GM18858 (cell line): ENCODE measurements around the gene CERKL.
A peak's percentile ranks its signal among the peaks of the same experiment; 100 is the strongest.
"Not testable (repeated sequence)": the region's sequence is repeated elsewhere in the genome, so short reads cannot be mapped to it uniquely, and the experiment has no call there.

Experiments used
- ATAC-seq: cut with Tn5 transposase; IDR thresholded peaks from one replicate; pipeline ENCODE4 v1.9.1; 2021; ENCODE audit not compliant: unreplicated experiment

The CERKL gene, protein sequence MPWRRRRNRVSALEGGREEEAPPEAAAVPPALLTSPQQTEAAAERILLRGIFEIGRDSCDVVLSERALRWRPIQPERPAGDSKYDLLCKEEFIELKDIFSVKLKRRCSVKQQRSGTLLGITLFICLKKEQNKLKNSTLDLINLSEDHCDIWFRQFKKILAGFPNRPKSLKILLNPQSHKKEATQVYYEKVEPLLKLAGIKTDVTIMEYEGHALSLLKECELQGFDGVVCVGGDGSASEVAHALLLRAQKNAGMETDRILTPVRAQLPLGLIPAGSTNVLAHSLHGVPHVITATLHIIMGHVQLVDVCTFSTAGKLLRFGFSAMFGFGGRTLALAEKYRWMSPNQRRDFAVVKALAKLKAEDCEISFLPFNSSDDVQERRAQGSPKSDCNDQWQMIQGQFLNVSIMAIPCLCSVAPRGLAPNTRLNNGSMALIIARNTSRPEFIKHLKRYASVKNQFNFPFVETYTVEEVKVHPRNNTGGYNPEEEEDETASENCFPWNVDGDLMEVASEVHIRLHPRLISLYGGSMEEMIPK

GRCh38 chr2:181656450-181657291 is at the start of gene CERKL:
TSS of gene CERKL (minus strand) at chr2:181657105. CDS start at chr2:181657006, 99 bp downstream.
- ATAC-seq, result peak; percentile 70

DNA sequence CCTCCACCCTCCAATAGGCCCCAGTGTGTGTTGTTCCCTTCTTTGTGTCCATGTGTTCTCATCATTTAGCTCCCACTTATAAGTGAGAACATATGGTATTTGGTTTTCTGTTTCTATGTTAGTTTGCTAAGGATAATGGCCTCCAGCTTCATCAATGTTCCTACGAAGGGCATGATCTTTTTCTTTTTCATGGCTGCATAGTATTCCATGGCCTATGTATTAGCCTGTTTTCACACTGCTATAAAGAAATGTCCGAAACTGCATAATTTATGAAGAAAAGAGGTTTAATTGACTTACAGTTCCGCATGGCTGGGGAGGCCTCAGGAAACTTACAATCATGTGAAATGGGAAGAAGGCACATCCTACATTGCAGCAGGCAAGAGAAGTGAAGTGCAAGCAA is 45.6 kb upstream of the CERKL start:
- not testable (repeated sequence) for ATAC-seq

DNA sequence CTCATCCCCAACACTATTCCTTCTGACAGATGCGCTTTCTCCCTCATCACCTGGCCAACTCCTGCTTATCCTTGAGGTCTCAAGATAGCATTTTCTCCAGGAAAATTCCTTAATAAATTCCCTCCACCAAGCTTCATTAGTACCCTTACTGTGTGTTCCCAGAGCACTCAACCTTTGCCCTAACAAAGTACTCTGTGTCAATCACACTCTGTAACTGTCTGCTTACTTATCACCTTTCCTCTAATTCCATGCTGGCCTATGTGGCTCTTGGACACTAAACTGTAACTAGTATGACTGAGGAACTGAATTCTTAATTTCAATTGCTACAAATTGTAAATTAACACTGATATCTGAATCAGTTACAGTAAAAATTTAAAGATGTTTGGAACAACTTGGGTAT is 41.3 kb upstream of the CERKL start:
- ATAC-seq, result no peak

- ATAC-seq, result no peak
Observed at GRCh38 chr2:181697571-181697970, 40.7 kb upstream of the CERKL start.

GRCh38 chr2:181697126-181697525 is 40.2 kb upstream of the CERKL start:
- ATAC-seq, result no peak

DNA sequence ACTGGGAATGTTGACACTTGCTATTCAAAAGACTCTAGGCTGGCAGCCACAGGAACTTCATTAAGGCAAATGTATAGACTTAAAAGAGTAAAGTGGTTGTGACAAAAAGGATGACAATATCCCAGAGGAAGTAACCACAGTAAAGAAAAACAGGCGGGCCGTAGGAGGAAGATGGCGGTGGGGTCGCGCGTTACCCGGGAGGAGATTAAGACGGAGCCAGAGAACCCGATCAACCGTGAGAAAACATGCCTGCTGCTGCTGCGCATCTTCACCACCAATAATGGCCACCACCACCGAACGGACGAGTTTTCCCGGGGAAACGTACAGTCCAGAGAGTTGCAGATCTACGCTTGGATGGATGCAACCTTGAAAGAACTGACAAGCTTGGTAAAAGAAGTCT is 37.4 kb upstream of the CERKL start:
- ATAC-seq, result no peak

DNA sequence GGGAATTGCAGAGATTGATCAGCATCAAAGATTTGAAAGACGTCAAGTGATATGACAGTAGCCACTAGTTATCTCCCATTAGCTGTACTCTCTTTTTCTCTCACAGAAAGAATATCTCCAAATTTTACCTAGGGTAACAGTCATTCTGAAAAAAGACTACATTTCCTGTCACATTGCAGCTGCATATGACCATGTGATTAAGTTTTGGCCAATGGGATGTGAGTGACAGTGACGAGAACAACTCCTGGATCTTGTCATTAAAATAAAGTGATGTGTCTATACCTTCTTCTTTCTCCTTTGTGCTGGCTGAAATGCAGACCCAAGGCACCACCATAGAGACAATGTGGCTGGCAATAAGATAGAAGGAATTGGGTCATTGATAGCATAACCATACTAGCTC is 34.0 kb upstream of the CERKL start:
- no peak for ATAC-seq

DNA sequence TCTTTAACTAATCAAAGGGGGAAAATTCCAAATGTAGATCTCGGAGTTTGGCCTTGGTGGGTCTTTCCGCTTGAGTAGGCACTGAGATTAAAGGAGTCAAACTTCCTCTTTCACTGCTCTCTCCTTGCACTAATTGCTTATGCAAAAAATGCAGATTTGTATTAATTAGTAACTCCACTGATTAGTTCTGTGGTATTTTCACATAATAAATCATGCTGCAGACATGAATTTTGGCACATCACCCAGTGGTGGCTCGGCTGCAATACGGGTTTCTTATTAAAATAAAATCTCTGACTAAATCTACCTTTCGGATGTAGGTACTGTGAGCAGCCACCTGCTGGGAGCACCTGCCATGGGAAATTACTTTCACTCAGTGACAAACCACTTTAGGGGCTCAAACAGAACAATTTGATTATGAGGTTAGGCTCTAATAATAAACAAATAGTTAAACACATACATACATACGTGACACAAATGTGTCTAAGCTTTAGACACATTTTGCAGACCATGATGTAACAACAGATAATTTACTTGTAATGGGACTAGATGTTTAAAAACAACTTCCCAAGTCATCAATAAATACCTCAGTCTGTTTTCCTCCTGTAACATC is 29.8 kb upstream of the CERKL start:
- no peak for ATAC-seq

DNA sequence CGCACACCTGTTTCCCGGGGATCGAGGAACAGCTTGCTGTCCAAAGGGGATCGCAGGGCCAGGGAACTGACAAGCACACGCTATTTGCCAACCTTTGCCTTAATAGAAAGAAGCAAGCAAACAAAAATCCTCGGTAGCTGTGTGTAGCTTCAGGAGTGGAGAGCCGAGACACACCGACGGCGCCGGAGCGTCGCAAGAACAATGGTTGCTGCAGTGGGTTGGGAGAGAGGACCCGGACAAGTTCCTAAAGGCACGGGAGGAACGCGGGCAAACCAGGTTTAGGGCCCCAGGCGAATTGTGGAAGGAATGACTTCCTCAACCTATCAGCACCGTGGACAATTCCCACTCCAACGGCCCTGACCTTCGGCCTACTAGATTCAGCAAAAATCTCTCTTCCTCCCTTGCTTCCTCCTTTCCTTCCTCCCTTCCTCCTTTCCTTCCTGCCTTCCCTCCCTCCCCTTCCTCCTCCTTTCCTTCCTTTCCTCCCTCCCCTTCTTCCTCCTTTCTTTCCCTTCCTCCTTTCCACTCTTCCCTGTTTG is 28.3 kb upstream of the CERKL start:
- no peak for ATAC-seq

DNA sequence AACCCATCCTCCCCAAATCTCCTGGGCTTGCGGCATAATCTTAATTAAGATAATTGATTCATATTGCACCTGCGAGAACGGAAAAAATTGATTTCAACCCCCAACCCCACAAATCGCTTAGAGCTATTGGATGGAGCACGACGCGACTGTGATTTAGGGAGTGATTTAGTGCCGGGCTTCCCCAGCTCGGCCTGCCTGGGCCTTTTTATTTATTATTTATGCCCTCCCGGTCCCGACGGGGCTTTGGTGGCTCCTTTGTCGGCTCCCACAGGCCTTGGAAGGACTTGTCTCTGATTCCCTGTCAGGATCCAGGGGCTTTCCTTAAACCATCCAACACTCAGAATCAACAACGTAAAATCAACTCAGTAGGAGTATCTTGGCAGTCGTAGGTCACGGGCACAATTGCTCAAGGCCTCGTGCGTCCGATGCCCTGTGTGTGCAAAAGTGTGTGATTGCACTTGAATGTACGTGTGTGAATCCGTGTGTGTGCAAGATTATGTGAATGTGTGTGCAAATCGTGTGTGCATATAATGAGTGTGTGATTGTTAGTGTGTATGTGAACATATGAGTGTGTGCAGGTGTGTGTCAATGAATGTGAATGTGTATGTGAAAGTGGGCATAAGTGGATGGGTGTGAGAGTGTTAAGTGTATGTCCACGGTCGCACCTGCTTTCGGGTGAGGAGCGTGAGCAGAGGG is 27.7 kb upstream of the CERKL start:
- no peak for ATAC-seq

DNA sequence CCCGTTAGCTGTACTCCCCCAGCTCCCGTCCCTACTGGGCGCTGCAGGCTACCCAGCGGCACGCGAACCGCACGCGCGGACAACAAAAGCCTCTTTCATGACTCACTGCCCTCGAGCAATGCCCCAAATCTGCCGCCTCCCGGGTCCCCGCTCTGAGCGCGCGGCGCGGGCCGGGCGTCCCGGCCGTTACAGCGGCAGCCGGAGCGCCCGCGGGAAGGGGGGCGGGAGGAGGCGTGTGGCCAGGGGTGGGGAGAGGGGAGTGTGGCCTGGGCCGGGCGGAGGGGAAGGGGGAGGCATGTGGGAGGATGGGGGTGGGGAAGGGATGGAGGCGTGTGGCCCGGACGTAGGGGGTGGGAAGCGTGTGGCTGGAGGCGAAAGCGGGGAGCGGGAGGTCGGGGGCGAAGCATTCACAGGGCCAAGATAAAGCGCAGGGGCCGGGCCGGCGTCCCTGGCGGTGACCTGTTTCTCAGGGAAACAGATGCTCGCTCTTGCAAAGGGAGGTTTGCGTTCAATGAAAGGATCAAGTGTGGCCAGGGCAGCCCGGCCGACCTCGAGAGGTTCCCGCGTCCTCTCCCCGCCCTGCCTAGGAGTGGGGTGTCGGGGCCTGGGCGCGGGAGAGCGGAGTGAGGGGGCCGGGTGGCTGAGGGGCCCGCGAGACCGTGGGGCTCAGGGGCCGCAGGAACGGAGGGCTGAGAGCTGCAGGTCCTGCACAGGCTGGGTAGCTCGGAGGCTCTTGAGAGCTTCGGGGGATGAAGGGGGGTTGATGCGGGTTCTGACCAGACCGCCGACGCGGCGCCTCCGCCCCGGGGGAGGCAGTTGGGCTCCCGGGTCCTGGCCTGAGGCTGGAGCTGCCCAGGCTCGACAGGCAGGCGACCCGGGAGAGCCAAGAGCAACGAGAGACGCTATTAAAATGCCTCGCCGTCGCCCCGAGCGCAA is 26.9 kb upstream of the CERKL start:
- no peak for ATAC-seq

- ATAC-seq, result no peak
Observed at GRCh38 chr2:181682795-181683517, 26.1 kb upstream of the CERKL start.

DNA sequence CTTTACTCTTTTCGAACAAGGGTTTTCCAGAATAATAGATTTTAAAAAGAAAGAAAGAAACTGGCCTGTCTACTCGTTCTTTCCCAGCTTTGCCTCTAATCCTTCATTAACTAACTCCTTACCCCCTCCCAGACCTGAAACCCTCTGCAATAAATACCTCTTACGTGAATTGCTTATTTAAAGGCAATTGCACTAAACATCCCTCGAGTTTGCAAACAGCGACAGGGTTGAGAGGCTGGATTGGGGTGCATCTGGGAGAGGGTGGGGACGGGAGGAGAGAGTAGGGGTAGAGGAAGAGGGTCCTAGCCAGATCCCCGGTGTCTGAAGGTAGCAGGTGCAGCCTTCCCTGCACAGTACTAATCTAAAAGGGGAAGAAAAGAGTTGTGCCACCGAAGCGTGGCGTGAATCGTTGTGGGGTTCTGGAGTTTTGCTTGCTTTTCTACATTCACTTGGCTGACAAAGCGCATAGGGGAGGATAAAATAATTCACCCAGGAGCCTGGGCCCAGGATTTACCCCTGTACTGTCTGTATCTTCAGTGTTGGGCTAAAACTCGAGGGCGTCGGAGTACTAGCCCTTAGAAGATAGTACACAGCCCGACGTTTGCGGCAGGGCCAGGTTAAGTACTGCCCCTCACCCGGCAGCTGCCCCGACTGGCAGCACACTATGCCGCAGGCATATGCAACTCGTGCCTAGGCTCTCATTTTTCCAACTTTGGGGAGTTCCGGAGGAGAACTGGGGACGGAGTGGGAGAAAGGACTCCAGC is 25.3 kb upstream of the CERKL start:
- no peak for ATAC-seq

DNA sequence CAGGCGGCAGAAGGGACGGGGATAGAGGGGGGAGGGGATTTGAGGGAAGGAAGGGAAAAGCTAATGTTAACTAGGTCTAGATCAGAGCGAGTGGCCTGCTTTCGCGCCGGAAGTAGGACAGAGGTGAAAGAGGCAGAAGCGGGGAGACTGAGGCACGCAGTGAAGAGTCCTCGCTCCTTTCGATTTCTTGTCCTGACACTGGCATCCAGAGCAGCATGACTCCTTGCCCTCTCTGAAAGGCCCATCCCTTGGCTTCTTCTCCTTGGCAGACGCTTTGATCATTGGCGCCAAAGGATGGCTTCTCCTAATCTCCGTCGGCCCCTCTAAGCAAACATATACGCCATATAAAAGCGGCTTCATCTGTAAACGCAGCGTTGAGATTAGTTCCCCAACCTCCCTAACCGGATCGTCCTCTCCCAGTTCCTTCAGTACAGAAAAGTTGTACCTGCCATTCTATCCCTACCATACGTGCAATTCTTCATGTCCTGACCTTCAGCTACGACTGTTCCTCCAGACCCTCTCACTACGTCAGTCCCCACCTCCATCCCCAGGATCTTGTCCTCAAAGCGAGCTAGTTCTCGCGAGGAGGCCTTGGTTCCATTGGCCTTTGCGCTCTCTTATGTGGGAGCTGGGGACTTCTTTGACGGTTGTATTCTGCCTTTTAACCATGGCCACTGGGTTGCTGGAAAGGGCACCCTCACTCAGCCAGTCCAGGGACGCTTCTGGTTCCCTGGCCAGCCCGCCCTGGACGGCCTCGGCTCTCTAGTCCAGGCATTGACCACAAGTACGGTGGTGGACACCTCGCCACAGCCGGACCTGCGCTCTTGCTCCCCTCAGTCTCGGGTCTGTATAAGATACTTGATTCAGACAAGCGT is 24.3 kb upstream of the CERKL start:
- no peak for ATAC-seq

DNA sequence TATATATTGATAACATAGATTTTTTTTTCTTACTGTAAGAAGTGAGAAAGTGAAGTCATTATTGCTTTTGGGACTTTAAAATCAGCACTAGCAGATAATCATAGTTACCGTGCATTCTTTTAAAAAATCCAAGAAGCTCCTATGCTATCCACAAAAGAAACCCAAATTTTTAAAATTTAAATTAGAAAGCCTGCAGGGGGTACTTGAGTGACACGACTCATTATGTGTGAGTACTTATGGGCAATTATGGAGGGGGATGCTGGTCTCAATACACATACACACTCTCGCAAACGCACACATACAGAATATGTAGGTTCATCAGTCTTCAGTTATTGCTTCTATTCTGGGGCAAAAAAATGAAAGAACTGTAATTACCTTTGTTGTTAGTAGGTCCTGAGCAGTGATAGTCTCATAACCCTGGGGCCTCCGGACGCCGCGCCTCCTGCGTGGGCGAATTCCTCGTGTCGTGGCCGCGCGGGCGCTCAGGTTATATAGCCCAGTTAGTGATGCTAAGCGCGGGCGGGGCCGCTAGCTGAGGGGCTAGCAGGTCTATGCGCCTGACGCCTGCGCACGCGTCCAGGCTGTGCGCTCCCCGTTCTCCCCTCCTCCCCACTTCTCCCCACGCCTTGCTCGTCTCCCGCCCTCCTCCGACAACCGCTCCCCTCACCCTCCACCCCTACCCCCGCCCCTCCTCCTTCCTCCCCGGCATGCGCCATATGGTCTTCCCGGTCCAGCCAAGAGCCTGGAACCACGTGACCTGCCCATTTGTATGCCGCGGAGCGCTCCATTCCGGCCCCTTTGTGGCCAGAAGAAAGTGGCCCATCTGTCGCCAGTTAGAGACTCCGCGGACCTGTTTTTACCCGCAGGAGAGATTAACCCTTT is 23.4 kb upstream of the CERKL start, which contains the start of gene NEUROD1:
NEUROD1 (minus strand) TSS at position 463 of the 882 bp plus-strand sequence. CDS start 1,657 bp downstream, outside the sequence.
- no peak for ATAC-seq

GRCh38 chr2:181679544-181679979 is 22.7 kb upstream of the CERKL start:
- no peak for ATAC-seq
